Prostate gland (tissue), 2 donors: ENCODE measurements around the gene RXRA. TPM values are rescaled to one million over a fixed set of nuclear protein-coding genes. Genes with fewer than 3 reads are reported as not detected.
A peak's percentile ranks its signal among the peaks of the same experiment; 100 is the strongest.

Experiments
- DNase-seq: peaks from one replicate; pipeline ENCODE4 v3.0.0-alpha.2; 2019; ENCODE audit warnings: low spot score
- H3K27ac ChIP-seq, 2 donors: fragments of 200-600 bp; sonication (generic); 2 replicates each; pipeline ENCODE4 v1.5.1; 2017 to 2019
- H3K27me3 ChIP-seq: fragments of 200-600 bp; sonication (generic); replicated peaks from 2 replicates; pipeline ENCODE4 v1.5.1; 2019; ENCODE audit not compliant: insufficient read depth
- H3K36me3 ChIP-seq, 2 donors: fragments of 200-600 bp; sonication (generic); 1 replicate in 1 of 2; 2 replicates in 1 of 2; pipeline versions ENCODE4 v1.5.1 to v1.8.1; 2017 to 2019
- H3K4me1 ChIP-seq: fragments of 200-600 bp; sonication (generic); replicated peaks from 2 replicates; pipeline ENCODE4 v1.5.1; 2019
- H3K4me3 ChIP-seq, 2 donors: fragments of 200-600 bp; sonication (generic); 2 replicates each; pipeline ENCODE4 v1.5.1; 2017 to 2019
- H3K9me3 ChIP-seq: fragments of 200-600 bp; sonication (generic); 2 replicates; pipeline ENCODE4 v1.5.1; 2017
- POLR2A ChIP-seq: fragments of 450-650 bp; IDR thresholded peaks from one replicate; pipeline ENCODE4 v1.6.1; 2016; ENCODE audit warnings: antibody characterized with exemption, mild to moderate bottlenecking
- POLR2AphosphoS5 ChIP-seq: sonication (generic); formaldehyde crosslinking; IDR thresholded peaks from one replicate; pipeline ENCODE4 v1.6.1; 2017; ENCODE audit warnings: antibody characterized with exemption
- WGBS: methylation state at CpG from one replicate; pipeline ENCODE4 v1.1.5; 2018; 5-methylcytosine and 5-hydroxymethylcytosine counted together
- intact Hi-C: fragments of 100-400 bp; cut with DNase I; formaldehyde crosslinking; loops from one replicate; pipeline ENCODE4 v1.14.2; 2022
- total RNA-seq, 2 donors: library from RNA; depleted of rRNA; stranded (reverse); fragments of >200 nt; gene quantifications; one replicate each; pipeline ENCODE4 v1.1.0, GENCODE V29; 2016
- TF ChIP-seq, protein P1 (sequence below), 4 experiments: fragments of 200-600 bp in 2 of 4; fragments of 450-650 bp in 2 of 4; sonication (generic) in 2 of 4; IDR thresholded peaks; 1 replicate in 3 of 4; 2 replicates in 1 of 4; pipeline ENCODE4 v1.5.1; 2016 to 2019; ENCODE audit warnings: antibody characterized with exemption in 4 of 4, mild to moderate bottlenecking in 2 of 4, moderate library complexity in 2 of 4

Gene RXRA
- total RNA-seq, 2 donors from 2014 or later, result 69.5 to 84.1 TPM

DNA sequence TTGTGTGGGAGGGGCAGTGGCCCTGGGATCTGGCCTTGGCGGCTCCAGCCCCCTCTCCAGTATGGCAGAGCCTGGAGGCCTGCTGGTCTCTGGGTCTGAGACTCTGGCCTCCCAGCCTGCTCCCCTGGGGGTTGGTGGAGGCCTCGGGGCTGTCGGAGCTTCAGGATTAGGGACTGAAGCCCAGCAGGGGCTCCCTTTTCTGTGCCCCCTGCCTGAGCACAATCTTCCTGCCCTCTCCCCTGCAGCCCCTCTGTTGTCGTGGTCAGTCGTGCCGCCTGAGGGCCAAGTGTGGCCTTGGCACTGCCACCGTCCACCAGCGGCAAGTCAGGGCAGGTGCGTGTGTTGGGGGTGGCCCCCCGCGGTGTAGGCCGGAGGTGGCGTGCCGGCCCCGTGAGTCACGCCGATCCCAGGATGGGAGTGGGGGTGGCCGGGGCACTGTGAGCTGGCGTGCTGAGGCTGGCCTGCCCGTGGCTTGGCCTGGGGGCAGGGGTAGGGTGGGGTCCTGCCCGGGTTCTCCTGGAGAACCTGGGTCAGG is 53.6 kb downstream of the RXRA start:
- no peaks in the 10 kb centered on the region for H3K9me3 ChIP-seq
- WGBS, result 35% methylated on average over 21 of the region's 21 CpGs
- H3K4me1 ChIP-seq, result peaks cover 63% of the 10 kb centered on the region
- no peaks in the 10 kb centered on the region for H3K36me3 ChIP-seq
- H3K27ac ChIP-seq, result peak overlapping the region; percentile 87 to 95
- no peak overlapping the region for H3K4me3 ChIP-seq
- TF ChIP-seq, protein P1, sequence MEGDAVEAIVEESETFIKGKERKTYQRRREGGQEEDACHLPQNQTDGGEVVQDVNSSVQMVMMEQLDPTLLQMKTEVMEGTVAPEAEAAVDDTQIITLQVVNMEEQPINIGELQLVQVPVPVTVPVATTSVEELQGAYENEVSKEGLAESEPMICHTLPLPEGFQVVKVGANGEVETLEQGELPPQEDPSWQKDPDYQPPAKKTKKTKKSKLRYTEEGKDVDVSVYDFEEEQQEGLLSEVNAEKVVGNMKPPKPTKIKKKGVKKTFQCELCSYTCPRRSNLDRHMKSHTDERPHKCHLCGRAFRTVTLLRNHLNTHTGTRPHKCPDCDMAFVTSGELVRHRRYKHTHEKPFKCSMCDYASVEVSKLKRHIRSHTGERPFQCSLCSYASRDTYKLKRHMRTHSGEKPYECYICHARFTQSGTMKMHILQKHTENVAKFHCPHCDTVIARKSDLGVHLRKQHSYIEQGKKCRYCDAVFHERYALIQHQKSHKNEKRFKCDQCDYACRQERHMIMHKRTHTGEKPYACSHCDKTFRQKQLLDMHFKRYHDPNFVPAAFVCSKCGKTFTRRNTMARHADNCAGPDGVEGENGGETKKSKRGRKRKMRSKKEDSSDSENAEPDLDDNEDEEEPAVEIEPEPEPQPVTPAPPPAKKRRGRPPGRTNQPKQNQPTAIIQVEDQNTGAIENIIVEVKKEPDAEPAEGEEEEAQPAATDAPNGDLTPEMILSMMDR (IDR thresholded peaks at IDR 0.05), result peak in 1 of 4 experiments; percentile 17
- TF ChIP-seq POLR2AphosphoS5, result peak; percentile 74
- TF ChIP-seq POLR2A, result peak; percentile 23
- DNase-seq, result peak; percentile 68
- H3K27me3 ChIP-seq, result no peaks in the 10 kb centered on the region
- intact Hi-C loops, result loop anchor here (5.0 kb wide), 1 partner anchor 57 kb away; no protein-coding TSS in a partner anchor

DNA sequence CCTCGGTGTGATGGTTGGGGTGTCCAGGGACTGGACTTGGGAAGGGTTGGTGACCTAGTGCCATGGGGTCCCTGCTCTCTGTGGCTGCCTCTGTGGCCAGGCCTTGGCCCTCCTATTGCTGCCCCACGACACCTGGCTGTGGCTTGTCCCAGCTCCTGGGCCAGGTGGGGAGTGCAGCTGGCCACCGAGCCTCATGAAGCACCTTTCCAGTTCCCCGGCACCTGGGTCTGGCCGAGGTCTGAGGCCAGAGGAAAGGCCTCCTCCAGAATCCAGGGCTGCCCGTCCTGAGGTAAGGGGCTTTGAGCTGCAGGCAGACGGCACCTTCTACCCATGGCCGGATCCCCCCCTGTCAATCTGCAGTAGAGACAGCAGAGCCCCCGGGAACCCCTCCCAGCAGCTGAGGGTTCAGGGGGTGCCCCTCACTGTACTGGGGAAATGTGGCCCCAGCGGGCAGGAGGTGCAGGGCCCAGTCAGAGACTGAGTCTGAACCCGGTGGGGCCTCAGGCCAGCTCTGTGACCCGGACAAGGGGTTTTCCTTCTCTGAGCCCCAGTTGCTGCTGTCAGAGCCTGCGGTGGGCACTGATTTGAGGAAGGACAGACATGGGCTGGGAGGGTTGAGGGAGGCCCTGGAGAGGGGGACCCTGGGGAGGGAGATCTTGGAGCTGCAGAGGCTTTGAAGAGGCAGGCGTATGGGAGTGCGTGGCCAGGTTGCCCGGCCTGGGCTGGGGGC is 54.5 kb downstream of the RXRA start:
- intact Hi-C loops, result no loop called here
- Histone ChIP-seq H3K36me3 (no peaks in the 10 kb centered on the region), H3K9me3 (no peaks in the 10 kb centered on the region), H3K4me3 (no peak overlapping the region), H3K27me3 (no peaks in the 10 kb centered on the region), H3K27ac (peak overlapping the region; percentile 87 to 95), H3K4me1 (peaks cover 55% of the 10 kb centered on the region)
- 81% methylated on average over 8 of the region's 16 CpGs for WGBS
- TF ChIP-seq, protein P1 (IDR thresholded peaks at IDR 0.05), result no peak
- no peak for TF ChIP-seq POLR2A
- TF ChIP-seq POLR2AphosphoS5, result no peak
- no peak for DNase-seq

DNA sequence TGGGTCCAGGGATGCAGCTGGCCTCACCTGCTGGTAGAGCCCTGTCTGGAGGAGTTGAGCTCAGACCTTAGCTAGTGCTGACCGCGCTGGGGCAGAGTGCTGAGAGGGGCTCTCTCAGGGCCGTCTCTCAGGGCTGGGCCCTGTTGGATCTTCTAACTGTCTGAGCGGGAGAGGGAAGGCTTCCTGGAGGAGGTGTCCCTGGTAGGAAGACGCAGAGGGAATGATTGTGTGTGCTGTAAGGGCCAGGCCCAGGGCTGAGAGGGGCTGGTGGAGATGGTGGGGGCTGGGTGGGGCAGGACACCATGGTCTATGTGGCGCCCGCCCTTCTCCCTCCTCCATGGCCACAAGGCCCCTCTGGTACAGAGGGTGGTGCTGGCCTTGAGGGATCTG is 55.0 kb downstream of the RXRA start:
- no peak for DNase-seq
- WGBS, result 96% methylated on average over 7 of the region's 7 CpGs
- Histone ChIP-seq H3K4me1 (peaks cover 49% of the 10 kb centered on the region), H3K9me3 (no peaks in the 10 kb centered on the region), H3K27ac (peak overlapping the region; percentile 87 to 95), H3K27me3 (no peaks in the 10 kb centered on the region), H3K4me3 (no peak overlapping the region), H3K36me3 (no peaks in the 10 kb centered on the region)
- intact Hi-C loops, result no loop called here
- no peak for TF ChIP-seq POLR2A
- TF ChIP-seq, protein P1 (IDR thresholded peaks at IDR 0.05), result no peak

DNA sequence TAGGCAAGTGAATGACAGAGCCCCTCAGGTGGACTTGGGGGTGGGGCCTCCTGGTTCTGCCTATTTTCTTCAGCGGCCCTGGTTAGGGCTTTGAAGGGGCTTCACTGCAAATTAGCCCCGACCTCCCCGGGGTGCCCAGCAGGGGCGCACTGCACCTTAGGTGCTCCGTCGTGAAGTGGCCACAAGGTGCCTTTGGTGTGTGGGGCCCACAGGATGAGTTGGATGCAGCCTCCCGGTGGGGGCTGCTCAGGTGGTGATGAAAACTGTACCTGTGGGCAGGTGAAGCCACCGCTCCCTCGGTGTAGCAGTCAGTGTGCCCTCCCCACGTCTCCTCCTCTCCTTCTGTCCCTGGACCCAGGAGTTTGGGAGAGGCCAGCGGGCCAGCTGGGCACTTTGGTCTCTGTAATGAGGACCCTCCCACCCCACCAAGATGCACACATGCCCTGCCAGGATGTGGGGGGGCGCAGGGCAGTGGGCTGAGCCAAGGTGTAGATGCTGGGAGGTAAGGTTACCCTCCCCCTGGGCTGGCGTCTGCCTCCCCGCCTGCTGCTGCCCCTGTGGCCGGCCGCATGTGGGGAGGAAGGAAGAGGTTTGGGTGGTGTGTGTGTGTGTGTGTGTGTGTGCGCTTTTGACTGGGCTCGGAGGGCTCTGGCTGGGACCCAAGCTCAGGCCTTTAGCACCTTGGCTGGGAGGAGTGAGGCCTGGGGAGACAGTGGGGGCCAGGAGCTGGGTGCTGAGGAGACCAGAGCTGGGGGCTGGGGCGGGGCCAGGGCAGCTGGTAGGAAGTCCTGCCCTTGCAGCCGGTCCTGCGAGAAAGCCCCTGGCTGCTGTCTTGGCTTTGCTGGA is 55.6 kb downstream of the RXRA start:
- no peaks in the 10 kb centered on the region for H3K9me3 ChIP-seq
- H3K27me3 ChIP-seq, result no peaks in the 10 kb centered on the region
- DNase-seq, result no peak
- intact Hi-C loops, result no loop called here
- H3K4me1 ChIP-seq, result peaks cover 48% of the 10 kb centered on the region
- no peak overlapping the region for H3K4me3 ChIP-seq
- H3K36me3 ChIP-seq, result no peaks in the 10 kb centered on the region
- peak overlapping the region; percentile 30 to 87 for H3K27ac ChIP-seq
- TF ChIP-seq, protein P1 (IDR thresholded peaks at IDR 0.05), result peak in 2 of 4 experiments; percentile 9 to 28
- TF ChIP-seq POLR2AphosphoS5 (no peak), POLR2A (no peak)
- 48% methylated on average over 21 of the region's 21 CpGs for WGBS
